Stimulated activated CD8-positive, alpha-beta memory T cell treated with anti-CD3 and anti-CD28 coated beads, Interleukin-7, amount 100 ng/mL, for 24 hours (primary cell): ENCODE measurements around the gene MIA2.
"Not testable (repeated sequence)": the region's sequence is repeated elsewhere in the genome, so short reads cannot be mapped to it uniquely, and the experiment has no call there.

ENCODE experiments used
- DNase-seq: peaks from one replicate; pipeline ENCODE4 v3.0.0-alpha.2; 2020; ENCODE audit warnings: low read depth

MIA2 gene

DNA sequence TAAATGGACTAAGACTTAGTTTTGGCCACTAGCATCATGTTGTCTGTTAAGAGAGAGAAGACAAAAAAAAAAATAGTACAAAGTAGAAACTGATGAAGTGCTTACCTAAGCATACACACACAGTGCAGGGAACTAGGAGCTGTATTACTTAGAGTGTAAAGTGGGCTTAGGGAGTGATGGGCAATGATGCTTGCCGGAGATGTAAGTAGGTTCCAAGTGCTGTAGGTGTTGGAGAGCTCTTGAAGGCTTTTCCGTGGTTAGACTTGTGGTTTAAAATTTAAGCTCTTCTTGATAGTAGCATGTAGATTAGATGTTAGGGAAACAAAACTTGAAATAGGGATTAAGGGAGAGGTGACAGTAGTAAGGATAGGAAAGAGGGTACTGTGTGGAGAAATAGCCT, 34.7 kb downstream of the MIA2 start:
- DNase-seq, result no peak

DNA sequence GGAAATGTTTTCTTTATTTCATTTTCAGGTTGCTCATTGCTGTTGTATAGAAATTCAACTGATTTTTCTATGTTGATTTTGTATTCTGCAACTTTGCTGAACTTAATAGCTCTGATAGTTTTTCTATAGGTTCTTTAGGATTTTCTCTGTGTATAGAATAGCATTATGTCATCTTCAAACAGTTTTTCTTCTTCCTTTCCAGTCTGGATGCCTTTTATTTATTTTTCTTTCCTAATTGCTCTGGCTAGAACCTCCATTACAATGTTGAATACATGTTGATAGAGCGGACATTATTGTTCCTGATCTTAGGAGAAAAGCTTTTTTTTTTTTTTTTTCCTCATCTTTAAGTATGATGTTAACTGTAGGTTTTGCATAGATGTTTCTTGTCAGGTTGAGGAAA, 39.2 kb downstream of the MIA2 start:
- no peak for DNase-seq

DNA sequence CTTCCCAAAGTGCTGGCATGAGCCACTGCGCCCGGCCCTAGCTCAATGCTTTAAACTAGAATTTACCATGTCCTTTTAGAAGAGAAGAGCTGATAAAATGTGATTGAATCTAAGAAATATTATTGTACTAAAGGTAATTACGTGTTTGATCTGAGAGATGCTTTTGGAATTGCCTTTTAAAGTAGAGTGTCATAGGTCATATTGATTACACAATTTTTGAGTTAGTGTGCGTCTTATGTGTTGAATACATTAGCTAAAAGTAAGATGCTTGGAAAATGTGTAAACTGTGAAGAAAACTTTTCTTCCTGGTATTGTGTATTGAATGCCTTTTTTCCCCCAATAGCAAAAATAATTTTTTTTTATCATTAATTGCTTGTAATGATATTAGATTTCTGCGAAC, 41.7 kb downstream of the MIA2 start:
- DNase-seq, result no peak

DNA sequence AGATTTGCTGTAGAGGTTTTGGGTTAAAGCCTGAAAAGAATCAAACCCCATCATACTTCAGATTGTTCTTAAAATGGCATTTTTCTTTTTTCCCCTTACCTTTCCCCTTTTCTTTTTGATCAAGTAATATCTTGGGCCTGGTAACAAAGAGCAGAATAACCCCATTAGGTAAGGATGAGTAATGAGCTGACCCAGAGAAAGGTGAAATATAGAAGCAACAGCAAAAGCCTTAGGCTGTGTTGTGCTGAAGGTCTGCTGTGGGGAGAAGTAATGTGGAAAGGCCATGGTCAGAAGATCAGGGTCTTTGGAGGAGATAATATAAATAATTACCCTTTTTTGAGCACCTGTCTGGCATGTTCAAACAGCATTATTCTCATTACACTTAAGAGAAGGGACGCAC, 42.3 kb downstream of the MIA2 start:
- no peak for DNase-seq

DNA sequence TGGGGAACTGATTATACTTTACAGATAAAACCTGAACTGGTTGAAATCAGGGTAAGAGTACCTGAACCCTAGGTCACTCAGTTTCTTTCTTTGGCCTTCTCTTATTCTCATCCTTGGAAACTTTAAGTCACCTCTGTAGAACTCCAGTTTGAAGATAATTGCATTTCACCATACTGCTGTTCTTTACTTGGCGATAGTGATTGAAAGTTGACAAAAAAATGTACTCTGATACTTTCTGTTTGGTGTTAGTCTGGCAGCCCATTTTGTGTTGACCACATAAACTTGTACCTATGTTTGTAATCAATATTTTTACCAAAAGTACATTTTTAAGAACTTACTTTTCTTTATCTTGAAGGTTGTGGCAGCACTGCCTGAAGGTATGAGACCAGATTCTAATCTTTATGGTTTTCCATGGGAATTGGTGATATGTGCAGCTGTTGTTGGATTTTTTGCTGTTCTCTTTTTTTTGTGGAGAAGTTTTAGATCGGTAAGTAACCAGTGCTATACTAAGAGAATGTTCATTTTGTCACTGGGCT, 42.9 kb downstream of the MIA2 start:
- DNase-seq, result no peak

DNA sequence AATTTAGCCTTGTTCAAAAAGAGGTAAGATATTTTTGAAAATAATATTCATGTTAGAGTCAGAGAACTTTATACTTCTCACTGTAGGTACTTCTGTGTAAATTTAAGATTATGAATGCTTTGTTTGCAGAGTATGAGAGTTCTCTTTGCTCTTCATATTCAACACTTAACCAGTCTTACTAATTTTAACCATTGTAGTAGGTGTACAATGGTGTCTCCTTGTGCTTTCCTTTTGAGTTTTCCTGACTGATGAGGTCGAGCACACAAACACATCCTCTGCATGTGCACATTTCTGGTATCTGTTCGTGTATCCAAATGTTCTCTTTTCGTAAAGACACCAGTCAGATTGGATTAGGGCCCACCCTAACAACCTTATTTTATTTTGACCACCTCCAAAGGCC, 45.8 kb downstream of the MIA2 start:
- DNase-seq, result no peak

DNA sequence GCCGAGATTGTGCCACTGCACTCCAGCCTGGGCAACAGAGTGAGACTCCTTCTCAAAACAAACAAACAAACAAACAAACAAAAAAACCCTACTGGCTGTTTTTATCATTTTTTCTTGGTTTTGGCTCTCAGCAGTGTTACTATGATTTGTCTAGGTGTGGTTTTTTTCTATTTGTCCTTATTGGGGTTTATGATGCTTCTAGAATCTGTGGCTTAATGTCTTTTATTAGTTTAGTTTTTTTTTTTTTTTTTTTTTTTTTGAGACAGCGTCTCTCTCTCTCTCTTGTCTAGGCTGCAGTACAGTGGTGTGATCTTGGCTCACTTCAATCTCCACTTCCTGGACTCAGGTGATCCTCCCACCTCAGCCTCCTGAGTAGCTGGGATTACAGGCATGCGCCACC, 47.0 kb downstream of the MIA2 start:
- not testable (repeated sequence) for DNase-seq

DNA sequence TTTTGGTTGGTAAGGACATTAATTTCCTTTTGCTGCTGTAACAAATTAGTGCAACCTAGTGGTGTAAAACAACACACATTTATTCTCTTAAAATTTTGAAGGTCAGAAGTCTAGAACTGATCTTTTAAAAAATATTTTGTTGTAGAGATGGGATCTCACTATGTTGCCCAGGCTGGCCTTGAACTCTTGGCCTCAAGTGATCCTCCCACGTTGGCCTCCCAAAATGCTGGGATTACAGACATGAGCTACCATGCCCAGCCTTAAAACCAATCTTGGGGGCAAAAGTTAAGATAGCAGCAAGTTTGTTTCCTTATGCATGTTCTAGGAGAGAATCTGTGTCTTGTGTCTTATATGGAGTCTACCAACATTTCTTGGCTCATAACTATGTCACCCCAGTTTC, 55.8 kb downstream of the MIA2 start:
- no peak for DNase-seq

DNA sequence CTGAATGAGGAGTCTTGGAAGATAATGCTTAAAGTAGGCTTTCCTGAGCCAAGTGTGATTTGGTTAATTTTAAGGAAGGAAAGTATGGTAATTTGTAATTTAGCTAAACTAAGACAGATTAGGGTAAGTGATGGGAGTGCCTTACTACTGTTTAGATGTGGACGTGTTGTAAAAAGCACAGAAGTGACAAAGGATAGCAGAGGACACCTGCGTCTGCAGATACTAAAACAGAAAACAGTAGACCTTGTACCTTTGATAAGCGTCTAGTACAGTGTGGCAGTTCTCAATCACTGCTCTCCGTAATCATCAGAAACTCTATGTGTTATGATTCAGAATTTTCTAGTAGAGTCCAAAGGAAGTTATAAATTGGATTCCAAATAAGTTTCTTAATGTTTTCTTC, 58.0 kb downstream of the MIA2 start:
- no peak for DNase-seq

DNA sequence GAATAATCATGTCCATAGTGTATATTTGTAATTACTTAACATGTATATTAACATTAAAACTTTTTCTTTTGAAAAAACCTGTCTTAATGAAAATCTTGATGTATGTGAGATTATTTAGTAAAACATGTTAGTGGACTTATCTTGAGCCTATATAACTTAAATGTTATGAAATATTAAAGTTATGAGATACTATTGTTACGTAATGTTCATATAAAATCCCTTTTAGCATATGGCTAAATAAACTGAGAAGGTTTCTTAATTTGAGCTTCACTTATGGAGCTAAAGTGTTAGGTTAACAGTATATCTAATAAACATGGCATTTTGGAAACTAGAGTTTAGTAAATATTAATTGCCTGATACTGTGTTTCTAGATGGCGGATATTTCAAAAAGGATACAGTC, 59.9 kb downstream of the MIA2 start:
- DNase-seq, result no peak

DNA sequence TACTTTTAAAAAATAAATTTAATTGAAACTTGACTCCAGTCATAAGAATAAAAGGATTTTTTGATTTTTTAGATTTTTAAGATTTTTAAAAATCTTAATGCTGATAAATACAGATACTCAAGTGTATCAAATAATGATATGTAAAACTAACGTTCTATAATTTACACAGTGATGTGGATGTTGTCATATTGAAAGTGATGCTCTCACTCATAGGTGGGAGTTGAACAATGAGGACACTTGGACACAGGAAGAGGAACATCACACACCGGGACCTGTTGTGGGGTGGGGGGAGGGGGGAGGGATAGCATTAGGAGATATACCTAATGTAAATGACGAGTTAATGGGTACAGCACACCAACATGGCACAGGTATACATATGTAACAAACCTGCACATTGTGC, 66.7 kb downstream of the MIA2 start:
- DNase-seq, result not testable (repeated sequence)

DNA sequence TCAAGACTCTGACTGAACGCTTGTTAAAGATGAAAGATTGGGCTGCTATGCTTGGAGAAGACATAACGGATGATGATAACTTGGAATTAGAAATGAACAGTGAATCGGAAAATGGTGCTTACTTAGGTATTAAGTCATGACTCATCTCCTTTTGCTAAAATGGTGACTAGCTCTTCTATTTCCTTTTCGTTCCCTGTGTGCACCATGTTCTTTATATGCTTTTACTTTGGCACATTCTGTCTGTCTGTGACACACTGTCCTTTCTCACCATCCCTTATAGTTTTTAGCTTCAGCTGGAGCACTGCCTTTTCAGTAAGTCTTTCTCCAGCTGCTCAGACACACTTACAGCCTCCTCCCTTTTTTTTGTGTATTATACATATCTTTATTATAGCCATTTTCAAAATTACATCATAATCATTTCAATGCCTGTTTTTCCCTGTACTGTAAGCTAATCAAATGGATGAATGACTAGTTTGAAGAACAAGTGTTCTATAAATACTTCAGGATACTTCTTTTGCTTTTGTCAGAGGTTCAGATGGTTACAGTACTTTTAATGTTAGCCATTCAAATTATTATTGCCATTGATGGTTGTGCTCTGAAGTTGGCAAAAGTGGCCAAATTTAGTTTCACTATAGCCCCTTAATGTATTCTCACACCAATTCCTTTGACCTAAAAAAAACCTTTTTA, 68.6 kb downstream of the MIA2 start:
- no peak for DNase-seq

DNA sequence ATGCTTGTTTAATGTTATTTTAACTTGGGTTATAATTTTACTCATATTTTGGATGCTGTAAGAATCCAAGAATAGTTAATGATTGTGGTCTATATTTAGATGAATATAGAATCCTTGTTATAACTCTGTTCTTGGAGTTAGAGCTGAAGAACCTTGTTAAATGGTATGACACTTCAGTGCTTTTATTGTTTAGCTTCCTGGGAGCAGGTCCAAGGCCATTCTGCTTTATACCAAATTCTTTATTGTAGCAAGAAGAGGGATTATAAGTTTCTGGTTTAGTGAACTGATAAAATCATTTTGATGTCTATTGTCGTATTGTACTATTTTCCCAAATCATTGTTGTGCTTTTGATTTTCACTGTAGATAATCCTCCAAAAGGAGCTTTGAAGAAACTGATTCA, 69.4 kb downstream of the MIA2 start:
- DNase-seq, result no peak

DNA sequence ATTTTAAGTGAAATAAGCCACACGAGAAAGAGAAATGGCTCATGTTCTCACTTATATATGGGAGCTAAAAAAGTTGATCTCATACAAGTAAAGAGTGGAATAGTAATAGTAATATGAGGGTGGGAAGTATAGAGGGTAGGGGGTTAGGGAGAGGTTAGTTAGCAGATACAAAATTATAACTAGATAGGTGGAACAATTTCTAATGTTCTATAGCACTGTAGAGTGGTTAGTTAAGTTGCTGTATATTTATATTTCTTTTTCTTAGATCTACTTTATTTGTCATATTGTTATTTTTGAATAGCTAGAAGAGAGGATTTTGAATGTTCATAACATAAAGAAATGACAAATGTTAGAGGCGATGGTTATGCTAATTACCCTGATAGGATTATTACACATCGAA, 74.1 kb downstream of the MIA2 start:
- no peak for DNase-seq

DNA sequence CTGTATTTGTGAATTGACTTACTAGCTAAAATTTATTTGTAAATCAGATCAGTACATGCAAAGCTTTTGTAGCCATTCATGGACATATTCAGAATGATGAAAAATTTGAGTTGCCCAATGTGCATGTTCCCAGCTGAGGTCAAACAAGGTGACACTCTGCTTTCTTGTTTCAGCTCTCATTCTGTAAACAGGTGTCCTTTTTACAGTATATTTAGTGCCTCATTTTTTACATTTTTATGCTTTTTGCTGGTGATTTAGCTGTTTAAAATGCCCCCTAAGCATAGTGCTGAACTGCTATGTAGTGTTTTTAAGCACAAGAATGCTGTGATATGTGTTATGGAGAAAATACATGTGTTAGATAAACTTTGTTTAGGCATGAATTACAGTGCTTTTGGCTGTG, 76.3 kb downstream of the MIA2 start:
- no peak for DNase-seq

DNA sequence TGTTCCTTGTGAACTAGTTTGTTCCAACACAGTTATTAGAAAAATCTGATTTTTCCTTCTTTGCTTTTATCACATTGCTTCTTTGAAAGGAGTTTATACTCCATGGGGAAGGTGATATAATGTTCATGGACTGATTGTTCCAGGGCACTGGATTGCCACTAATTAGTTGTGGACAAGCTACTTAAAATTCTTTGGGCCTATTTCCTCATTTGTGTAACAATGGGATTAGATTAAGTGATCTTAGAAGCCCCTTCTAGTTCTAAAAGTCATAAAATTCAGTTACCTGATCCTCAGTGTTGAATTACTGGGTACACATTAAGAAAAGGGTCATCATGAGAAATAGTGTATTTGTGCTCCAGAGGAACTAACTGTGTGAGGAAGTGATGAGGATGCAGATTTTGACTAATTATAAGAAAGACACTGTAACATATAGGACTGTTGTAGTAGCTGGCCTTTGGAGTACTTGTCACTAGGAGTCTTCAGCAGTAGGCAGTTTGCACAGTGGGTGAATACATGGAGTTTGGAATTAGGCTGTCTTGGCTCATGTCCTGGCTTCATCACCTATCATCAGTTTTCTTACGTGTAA, 82.2 kb downstream of the MIA2 start:
- no peak for DNase-seq

DNA sequence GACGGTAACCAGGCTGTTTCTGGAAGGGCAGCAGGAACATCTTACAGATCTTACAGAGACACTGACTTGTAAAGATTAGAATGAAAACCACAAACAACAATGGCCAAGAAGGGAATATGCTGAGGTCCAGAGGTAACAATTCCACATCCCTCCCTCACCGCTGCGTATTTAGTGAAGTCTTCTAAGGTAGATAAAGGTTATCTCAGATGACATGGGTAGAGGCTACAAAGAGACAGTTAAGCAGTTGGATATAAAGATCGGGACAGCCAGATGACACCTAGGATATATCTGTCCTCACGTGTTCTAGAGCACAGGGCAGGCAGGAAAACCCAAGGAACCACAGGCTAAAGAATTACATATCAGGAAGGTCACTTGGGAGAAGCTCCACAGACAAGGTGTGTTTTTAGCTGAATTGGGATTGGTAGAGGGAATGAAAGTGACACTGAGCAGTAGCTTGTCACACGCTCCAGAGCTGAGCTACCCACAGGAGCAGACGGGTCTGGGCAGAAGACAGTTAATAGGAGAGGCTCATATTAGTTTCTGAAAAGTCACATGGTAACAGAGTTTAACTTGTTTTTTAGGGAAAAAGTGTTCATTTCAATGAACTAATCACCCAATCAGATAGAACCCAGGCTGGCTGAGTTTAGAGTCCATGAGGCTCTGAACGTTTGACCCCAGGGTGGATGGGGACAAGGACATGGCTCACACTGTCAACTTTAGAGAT, 83.3 kb downstream of the MIA2 start:
- DNase-seq, result no peak

DNA sequence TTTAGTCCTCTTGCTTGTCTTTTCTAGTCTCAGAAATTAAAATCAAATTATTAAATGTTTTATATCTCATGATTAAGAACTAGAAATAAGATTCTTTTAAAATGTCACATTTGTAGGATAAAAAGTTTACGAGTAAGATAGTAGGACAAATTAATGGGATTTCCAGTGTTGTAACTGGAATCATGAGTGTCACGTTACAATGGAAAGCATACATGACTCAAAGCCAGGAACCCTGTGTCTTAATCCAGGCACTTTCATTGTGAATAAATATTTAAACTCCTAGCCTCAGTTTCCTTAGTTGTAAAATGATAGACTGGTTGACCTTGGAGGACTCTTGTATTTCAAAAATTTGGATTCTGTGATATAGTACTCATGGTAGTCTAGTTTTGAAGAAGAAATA, 84.9 kb downstream of the MIA2 start:
- no peak for DNase-seq

DNA sequence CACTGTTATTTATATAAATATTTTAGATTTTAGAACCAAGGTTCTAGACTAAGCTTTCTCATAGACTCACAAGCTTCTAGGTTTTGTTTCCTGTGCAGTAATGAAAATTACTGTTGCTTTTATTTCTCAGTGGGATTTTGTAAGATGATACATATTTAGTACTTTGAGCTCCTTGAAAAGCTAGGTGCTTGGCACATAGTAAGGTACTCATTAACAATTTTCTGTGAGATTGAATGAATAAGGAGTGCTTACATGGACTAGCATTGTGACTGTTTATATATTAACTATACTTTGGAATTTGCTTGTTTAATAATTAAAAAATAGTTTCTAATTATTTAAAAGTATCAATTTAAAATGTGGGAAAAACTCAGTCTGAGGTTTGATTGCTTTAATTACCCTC, 85.7 kb downstream of the MIA2 start:
- DNase-seq, result no peak

DNA sequence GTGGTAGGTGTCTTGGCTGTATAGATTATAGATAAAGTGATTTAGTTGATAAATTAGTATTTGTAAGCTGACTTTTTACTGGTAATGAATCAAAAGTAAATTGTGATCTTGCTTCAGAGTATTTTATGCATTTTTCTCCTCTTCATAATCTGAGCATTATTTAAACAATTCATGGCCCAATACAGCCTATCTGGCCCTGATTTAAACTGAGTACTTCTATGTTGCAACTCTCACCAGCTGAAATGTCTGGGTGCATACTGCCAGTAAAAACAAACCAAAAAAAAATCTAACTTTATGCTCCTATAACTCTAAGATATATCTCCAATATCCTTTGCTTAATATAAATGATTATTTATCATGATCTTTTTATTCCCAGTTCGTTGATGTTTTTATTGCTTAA, 86.6 kb downstream of the MIA2 start:
- DNase-seq, result no peak

DNA sequence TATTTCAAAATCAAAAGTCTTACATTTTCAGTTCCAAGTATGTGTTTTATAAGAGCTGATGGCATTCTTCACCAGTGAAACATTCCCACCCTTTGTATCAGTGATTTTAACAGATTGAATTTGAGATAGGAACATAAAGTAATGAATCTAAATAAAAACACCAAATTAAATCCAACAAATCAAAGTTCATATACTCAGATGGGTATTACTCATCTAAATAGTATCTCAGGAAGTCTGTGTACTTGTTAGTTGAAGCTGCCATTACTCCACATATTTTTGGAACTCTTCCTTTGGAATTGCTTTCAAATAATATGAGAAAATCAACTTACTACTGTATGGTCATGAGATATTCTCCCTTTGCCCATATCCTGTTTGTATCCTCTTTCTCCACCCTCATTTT, 89.1 kb downstream of the MIA2 start:
- DNase-seq, result no peak

DNA sequence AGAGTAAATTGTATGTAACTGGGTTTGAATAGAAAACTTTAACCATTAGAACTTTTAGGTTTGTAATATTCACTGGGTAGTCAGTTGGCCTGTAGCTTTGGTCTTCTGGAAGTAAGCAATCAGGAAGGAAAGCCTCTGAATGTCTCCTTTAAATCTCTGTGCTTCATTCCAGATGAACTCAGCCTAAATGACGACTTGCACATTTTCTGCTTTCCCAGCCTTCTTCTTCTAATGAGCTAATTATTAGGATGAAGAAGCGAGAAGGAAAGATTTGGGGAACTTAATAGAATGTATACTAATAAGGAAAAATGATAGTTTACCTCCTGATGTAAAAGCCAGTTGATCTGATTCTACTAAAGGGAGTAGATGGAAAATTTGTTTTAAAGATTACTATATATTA, 90.4 kb downstream of the MIA2 start:
- no peak for DNase-seq

DNA sequence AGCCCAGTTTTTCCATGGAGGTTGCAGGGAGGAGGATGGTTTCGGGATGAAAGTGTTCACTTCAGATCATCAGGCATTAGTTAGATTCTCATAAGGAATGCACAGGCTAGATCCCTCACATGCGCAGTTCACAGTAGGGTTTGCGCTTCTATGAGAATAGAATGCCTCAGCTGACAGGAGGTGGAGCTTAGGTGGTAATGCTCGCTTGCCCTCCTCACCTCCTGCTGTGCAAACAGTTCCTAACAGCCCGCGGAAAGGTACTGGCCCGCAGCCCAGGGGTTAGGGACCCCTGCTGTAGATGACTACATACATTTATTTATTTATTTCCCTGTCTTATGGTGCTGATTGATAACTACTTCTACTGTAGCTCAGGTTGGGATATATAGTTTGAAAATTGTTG, 105.3 kb downstream of the MIA2 start:
- no peak for DNase-seq

DNA sequence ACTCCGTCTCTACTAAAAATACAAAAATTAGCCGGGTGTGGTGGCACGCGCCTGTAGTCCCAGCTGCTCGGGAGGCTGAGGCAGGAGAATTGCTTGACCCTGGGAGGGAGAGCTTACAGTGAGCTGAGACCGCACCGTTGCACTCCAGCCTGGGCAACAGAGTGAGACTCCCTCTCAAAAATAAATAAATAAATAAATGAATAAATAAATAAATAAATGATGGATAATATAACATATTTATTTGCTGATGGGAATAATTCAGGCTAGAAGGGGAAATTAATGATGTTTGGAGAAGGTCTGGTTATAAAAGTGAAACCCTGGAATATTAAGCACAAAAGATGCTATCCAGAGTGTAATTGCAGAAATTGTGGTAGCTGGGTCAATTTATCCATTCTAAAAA, 107.4 kb downstream of the MIA2 start:
- not testable (repeated sequence) for DNase-seq
